ENCODE data around the gene CWF19L1.

CWF19L1 gene

GRCh38 chr10:100201549-100201948, 65.9 kb downstream of the CWF19L1 start:
- ATAC-seq, result no peak

GRCh38 chr10:100194711-100195110, 72.7 kb downstream of the CWF19L1 start:
- TF ChIP-seq SNAI2 (CRISPR knock-in tag; IDR thresholded peaks at IDR 0.05) (no peak), TSHZ2 (CRISPR knock-in tag; IDR thresholded peaks at IDR 0.05) (no peak), GLIS3 (CRISPR knock-in tag; IDR thresholded peaks at IDR 0.05) (no peak), ZNF70 (CRISPR knock-in tag; IDR thresholded peaks at IDR 0.05) (no peak), ZNF565 (CRISPR knock-in tag; conservative IDR thresholded peaks at IDR 0.05; ENCODE audit: low read depth) (no peak), CSDC2 (CRISPR knock-in tag; IDR thresholded peaks at IDR 0.05) (no peak), ZNF8 (CRISPR knock-in tag; IDR thresholded peaks at IDR 0.05) (no peak), BACH2 (CRISPR knock-in tag; IDR thresholded peaks at IDR 0.05; ENCODE audit: borderline replicate concordance) (no peak), ISL1 (CRISPR knock-in tag; IDR thresholded peaks at IDR 0.05) (no peak), POU6F1 (CRISPR knock-in tag; IDR thresholded peaks at IDR 0.05; ENCODE audit: borderline replicate concordance, low read depth) (no peak)
- TF ChIP-seq, protein P1, sequence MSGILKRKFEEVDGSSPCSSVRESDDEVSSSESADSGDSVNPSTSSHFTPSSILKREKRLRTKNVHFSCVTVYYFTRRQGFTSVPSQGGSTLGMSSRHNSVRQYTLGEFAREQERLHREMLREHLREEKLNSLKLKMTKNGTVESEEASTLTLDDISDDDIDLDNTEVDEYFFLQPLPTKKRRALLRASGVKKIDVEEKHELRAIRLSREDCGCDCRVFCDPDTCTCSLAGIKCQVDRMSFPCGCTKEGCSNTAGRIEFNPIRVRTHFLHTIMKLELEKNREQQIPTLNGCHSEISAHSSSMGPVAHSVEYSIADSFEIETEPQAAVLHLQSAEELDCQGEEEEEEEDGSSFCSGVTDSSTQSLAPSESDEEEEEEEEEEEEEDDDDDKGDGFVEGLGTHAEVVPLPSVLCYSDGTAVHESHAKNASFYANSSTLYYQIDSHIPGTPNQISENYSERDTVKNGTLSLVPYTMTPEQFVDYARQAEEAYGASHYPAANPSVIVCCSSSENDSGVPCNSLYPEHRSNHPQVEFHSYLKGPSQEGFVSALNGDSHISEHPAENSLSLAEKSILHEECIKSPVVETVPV (CRISPR knock-in tag; IDR thresholded peaks at IDR 0.05), result no peak
- ATAC-seq, result no peak

More at GRCh38 chr10:100201549-100201948, 65.9 kb downstream of the CWF19L1 start:
- no peak for TF ChIP-seq ZNF8 (CRISPR knock-in tag; IDR thresholded peaks at IDR 0.05)
- no peak for TF ChIP-seq ARNTL (CRISPR knock-in tag; IDR thresholded peaks at IDR 0.05; ENCODE audit: borderline replicate concordance, low read depth)
- no peak for TF ChIP-seq CREB5 (CRISPR knock-in tag; IDR thresholded peaks at IDR 0.05; ENCODE audit: low read depth)
- no peak for TF ChIP-seq TOX (CRISPR knock-in tag; IDR thresholded peaks at IDR 0.05; ENCODE audit: borderline replicate concordance)
- TF ChIP-seq ZNF565 (CRISPR knock-in tag; conservative IDR thresholded peaks at IDR 0.05; ENCODE audit: low read depth), result no peak
- TF ChIP-seq GLIS3 (CRISPR knock-in tag; IDR thresholded peaks at IDR 0.05), result no peak
- TF ChIP-seq ISL1 (CRISPR knock-in tag; IDR thresholded peaks at IDR 0.05), result no peak
- no peak for TF ChIP-seq PPARA (CRISPR knock-in tag; IDR thresholded peaks at IDR 0.05; ENCODE audit: borderline replicate concordance)
- TF ChIP-seq ZNF70 (CRISPR knock-in tag; IDR thresholded peaks at IDR 0.05), result no peak

DNA sequence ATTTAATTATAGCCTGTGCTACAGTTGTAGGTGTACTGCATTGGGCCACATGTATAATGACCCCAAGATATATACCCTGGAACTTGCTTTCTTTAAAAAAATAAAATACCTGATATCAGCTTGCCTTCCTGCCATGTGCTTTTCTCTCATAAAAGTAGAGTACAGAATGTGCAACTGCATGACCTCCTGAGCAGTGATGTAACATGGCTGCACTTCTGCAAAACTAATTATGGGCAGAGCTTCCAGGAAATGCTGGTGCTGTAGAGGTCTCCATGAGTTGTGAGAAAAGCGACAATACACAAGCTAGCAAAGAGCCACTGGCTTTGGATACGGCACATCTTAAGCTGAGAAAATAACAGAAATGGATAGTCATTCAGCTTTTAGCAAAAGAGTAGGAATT, 75.1 kb downstream of the CWF19L1 start:
- TF ChIP-seq TCF4 (CRISPR knock-in tag; IDR thresholded peaks at IDR 0.05; ENCODE audit: borderline replicate concordance), result no peak
- no peak for TF ChIP-seq CREB5 (CRISPR knock-in tag; IDR thresholded peaks at IDR 0.05; ENCODE audit: low read depth)
- TF ChIP-seq BACH2 (CRISPR knock-in tag; IDR thresholded peaks at IDR 0.05; ENCODE audit: borderline replicate concordance), result no peak
- TF ChIP-seq CSDC2 (CRISPR knock-in tag; IDR thresholded peaks at IDR 0.05), result no peak
- no peak for TF ChIP-seq TOX (CRISPR knock-in tag; IDR thresholded peaks at IDR 0.05; ENCODE audit: borderline replicate concordance)
- TF ChIP-seq GLIS3 (CRISPR knock-in tag; IDR thresholded peaks at IDR 0.05), result no peak
- TF ChIP-seq ZNF8 (CRISPR knock-in tag; IDR thresholded peaks at IDR 0.05), result no peak
- no peak for TF ChIP-seq ESRRG (CRISPR knock-in tag; IDR thresholded peaks at IDR 0.05)
- TF ChIP-seq ISL1 (CRISPR knock-in tag; IDR thresholded peaks at IDR 0.05), result no peak
- ATAC-seq, result no peak
